ENCODE results near the gene TMEM40. TPM values are rescaled to one million over a fixed set of nuclear protein-coding genes. Genes with fewer than 3 reads are reported as not detected.

Gene TMEM40
- total and polyA plus RNA-seq, 9 donors, result 0.11 to 0.80 (median 0.20) TPM; not detected in 6

DNA sequence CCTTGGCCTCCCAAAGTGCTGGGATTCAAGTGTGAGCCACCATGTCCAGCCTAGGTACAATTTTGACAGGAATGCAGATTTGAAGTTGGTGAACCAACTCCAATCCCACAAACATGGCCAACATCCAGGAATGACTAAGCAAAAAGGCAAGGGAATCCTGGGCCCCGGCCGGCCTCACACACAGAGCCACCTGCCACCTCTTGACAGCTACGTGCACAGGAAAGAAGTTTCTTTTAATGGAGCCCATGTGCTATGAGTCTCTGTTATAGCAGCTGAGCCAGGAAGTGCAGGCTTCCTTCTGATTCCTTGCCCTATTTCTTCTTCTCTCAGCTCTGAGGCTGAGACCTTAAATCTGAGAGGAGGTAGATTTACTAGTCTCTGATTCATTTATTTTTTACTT lies 8.8 kb downstream of the TMEM40 start:
- Histone ChIP-seq H3K4me1 (ENCODE audit: insufficient read depth) (peaks cover 5% of the 10 kb centered on the region), H3K4me3 (no peak overlapping the region), H3K36me3 (no peaks in the 10 kb centered on the region), H3K27me3 (no peaks in the 10 kb centered on the region), H3K27ac (no peak overlapping the region), H3K9me3 (no peaks in the 10 kb centered on the region)
- 8 to 12% (median 10%) methylated on average over 3 of the region's 3 CpGs for WGBS, 3 donors
- intact Hi-C loops (cut with DNase I), result no loop called here
- TF ChIP-seq CTCF (IDR thresholded peaks at IDR 0.05) (no peak), POLR2A (IDR thresholded peaks at IDR 0.05) (no peak), EP300 (IDR thresholded peaks at IDR 0.05) (no peak)
- DNase-seq, result peak in 3 of 5 donors; percentile 34 to 50 (median 45)

- H3K4me1 ChIP-seq (ENCODE audit: insufficient read depth), result peaks cover 5% of the 10 kb centered on the region
- 93% methylated on average over 5 of the region's 5 CpGs for WGBS, 3 donors
- no peaks in the 10 kb centered on the region for H3K9me3 ChIP-seq
- DNase-seq, result no peak
- H3K4me3 ChIP-seq, result no peak overlapping the region
- no peaks in the 10 kb centered on the region for H3K27me3 ChIP-seq
- H3K36me3 ChIP-seq, result no peaks in the 10 kb centered on the region
- H3K27ac ChIP-seq, result no peak overlapping the region
- intact Hi-C loops (cut with DNase I), result loop anchor here in 1 of 4 donors (5.0 kb wide), 1 partner anchor 1006 kb away; no protein-coding TSS in a partner anchor
- TF ChIP-seq POLR2A (IDR thresholded peaks at IDR 0.05) (no peak), EP300 (IDR thresholded peaks at IDR 0.05) (no peak), CTCF (IDR thresholded peaks at IDR 0.05) (no peak)
Observed at GRCh38 chr3:12748477-12748876, 10.6 kb downstream of the TMEM40 start.

DNA sequence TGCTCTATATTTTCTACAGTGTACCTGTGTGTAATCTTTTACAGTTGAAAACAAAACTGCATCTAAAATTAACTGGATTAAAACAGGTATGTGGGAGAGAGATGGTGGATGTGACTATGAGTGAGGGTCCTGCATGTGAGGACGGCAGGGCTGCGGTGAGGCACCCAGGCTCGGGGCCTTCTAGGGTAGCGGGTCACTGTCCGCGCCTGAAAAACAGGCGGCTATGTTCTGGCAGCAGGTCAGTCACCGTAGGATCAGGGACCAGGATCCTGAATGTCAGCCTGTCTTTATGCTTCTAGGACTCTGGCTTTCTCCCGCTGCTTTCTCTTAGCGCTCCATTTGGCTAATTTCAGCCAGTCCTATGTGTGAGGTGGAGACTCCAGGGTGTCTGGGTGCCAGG lies 12.6 kb downstream of the TMEM40 start:
- Histone ChIP-seq H3K4me1 (ENCODE audit: insufficient read depth) (peaks cover 5% of the 10 kb centered on the region), H3K27ac (no peak overlapping the region), H3K27me3 (no peaks in the 10 kb centered on the region), H3K4me3 (no peak overlapping the region), H3K36me3 (no peaks in the 10 kb centered on the region), H3K9me3 (no peaks in the 10 kb centered on the region)
- 90 to 93% (median 92%) methylated on average over 10 of the region's 10 CpGs for WGBS, 3 donors
- intact Hi-C loops (cut with DNase I), result loop anchor here in 1 of 4 donors (5.0 kb wide), 1 partner anchor 1004 kb away; no protein-coding TSS in a partner anchor
- DNase-seq, result no peak
- no peak for TF ChIP-seq CTCF (IDR thresholded peaks at IDR 0.05)
- no peak for TF ChIP-seq POLR2A (IDR thresholded peaks at IDR 0.05)
- no peak for TF ChIP-seq EP300 (IDR thresholded peaks at IDR 0.05)

DNA sequence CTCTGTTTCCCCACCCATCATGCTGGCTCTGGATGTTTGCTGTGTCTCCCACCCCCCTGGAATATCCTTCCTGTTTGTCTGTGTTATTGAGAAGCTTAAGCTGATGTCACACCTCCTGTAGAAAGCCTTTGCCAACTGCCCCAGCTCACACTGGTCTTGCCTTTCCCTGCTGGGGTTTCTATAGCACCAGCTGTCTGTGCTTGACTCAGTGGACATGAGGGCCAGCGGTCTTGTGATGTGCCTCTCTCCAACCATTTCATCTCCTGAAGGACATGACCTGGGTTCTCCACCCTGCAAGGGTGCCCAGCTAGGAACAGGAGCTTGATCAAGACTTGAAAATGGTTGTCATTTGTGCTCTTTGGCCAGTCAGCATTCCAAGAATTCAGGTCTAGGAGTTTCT lies 14.7 kb downstream of the TMEM40 start:
- intact Hi-C loops (cut with DNase I), result no loop called here
- H3K27ac ChIP-seq, result no peak overlapping the region
- TF ChIP-seq EP300 (IDR thresholded peaks at IDR 0.05) (no peak), CTCF (IDR thresholded peaks at IDR 0.05) (no peak), POLR2A (IDR thresholded peaks at IDR 0.05) (no peak)
- H3K36me3 ChIP-seq, result no peaks in the 10 kb centered on the region
- no peaks in the 10 kb centered on the region for H3K9me3 ChIP-seq
- H3K27me3 ChIP-seq, result no peaks in the 10 kb centered on the region
- no peaks in the 10 kb centered on the region for H3K4me1 ChIP-seq (ENCODE audit: insufficient read depth)
- H3K4me3 ChIP-seq, result no peak overlapping the region
- no peak for DNase-seq
- 83 to 100% (median 90%) methylated on average over 1 of the region's 1 CpG for WGBS, 3 donors
